Spleen (tissue), 7 donors: ENCODE data around the gene UGT1A5.

Source experiments
- CTCF ChIP-seq, 11 experiments: fragments of 200-600 bp in 7 of 11; fragments of 450-650 bp in 4 of 11; sonication (generic) in 4 of 11; IDR thresholded peaks in 8 of 11; conservative IDR thresholded peaks in 3 of 11; 1 replicate in 7 of 11; 2 replicates in 4 of 11; pipeline versions ENCODE4 v1.4.0 to v1.8.0; 2016 to 2021; ENCODE audit warnings: antibody characterized with exemption in 11 of 11, inconsistent platforms in 4 of 11, mild to moderate bottlenecking in 1 of 11
- POLR2AphosphoS5 ChIP-seq, 3 donors: sonication (generic); formaldehyde crosslinking; IDR thresholded peaks; one replicate each; pipeline ENCODE4 v1.5.1; 2017; ENCODE audit warnings: antibody characterized with exemption in 3 of 3
- donor health status: DM: no; HTN: no; CAD: no; lungs with moderate emphysema.
- donor health status: DM: no; HTN: no; CAD: no.
- donor health status: DM: no; HTN: no; CAD: no.

- TF ChIP-seq CTCF (IDR thresholded peaks at IDR 0.05 in 8 of 11, conservative IDR thresholded peaks at IDR 0.05 in 3 of 11) (no peak), POLR2AphosphoS5 (IDR thresholded peaks at IDR 0.05) (no peak)
These were observed at the start of gene UGT1A5 for GRCh38 chr2:233712611-233713261.
